Karpas-422 (cell line): Measurements from ENCODE around the gene KCNG3. TPM values are rescaled to one million over a fixed set of nuclear protein-coding genes. Genes with fewer than 3 reads are reported as not detected.
A peak's percentile ranks its signal among the peaks of the same experiment; 100 is the strongest.

ENCODE experiments used
- DNase-seq: peaks from one replicate; pipeline ENCODE4 v3.0.0-alpha.2; 2015
- H2AFZ ChIP-seq: fragments of 200-600 bp; sonication (generic); 2 replicates; pipeline ENCODE4 v1.6.1; 2014; ENCODE audit warnings: antibody characterized with exemption, low read length, mixed read lengths
- H3K27ac ChIP-seq: fragments of 200-600 bp; sonication (generic); 2 replicates; pipeline ENCODE4 v1.5.1; 2014; ENCODE audit warnings: mild to moderate bottlenecking, low read length, moderate library complexity
- H3K27me3 ChIP-seq: fragments of 200-600 bp; sonication (generic); 2 replicates; pipeline ENCODE4 v1.6.1; 2014; ENCODE audit warnings: low read length, mixed read lengths
- H3K36me3 ChIP-seq: fragments of 200-600 bp; sonication (generic); 2 replicates; pipeline ENCODE4 v1.6.1; 2014; ENCODE audit warnings: low read length, mixed read lengths; ENCODE audit not compliant: insufficient read depth
- H3K4me1 ChIP-seq: fragments of 200-600 bp; sonication (generic); 2 replicates; pipeline ENCODE4 v1.6.1; 2014; ENCODE audit warnings: mild to moderate bottlenecking, low read length, mixed read lengths
- H3K4me2 ChIP-seq: fragments of 200-600 bp; sonication (generic); 2 replicates; pipeline ENCODE4 v1.6.1; 2014; ENCODE audit warnings: low read length, low read depth, mild to moderate bottlenecking; ENCODE audit not compliant: poor library complexity, severe bottlenecking
- H3K4me3 ChIP-seq: fragments of 200-600 bp; sonication (generic); 2 replicates; pipeline ENCODE4 v1.5.1; 2014; ENCODE audit warnings: mild to moderate bottlenecking, antibody characterized with exemption, low read length, mixed read lengths
- H3K79me2 ChIP-seq: fragments of 200-600 bp; sonication (generic); 2 replicates; pipeline ENCODE4 v1.6.1; 2014; ENCODE audit warnings: mild to moderate bottlenecking, low read length, mixed read lengths
- H3K9ac ChIP-seq: fragments of 200-600 bp; sonication (generic); 2 replicates; pipeline ENCODE4 v1.6.0; 2014; ENCODE audit warnings: low read length
- H3K9me2 ChIP-seq: fragments of 200-600 bp; sonication (generic), shearing (Covaris generic); replicated peaks from 2 replicates; pipeline ENCODE4 v1.6.0; 2014; ENCODE audit warnings: mild to moderate bottlenecking, low read length, moderate library complexity; ENCODE audit not compliant: insufficient read depth
- H3K9me3 ChIP-seq: fragments of 300-700, 200-600 bp; sonication (generic); 2 replicates; pipeline ENCODE4 v1.6.1; 2014; ENCODE audit warnings: low read length, mixed read lengths
- H4K20me1 ChIP-seq: fragments of 200-600 bp; sonication (generic); 2 replicates; pipeline ENCODE4 v1.6.1; 2014; ENCODE audit warnings: mild to moderate bottlenecking, antibody characterized with exemption, low read length, low read depth; ENCODE audit not compliant: insufficient read depth
- total RNA-seq: library from RNA; depleted of rRNA; stranded (reverse); fragments of >200 nt; shearing (Covaris generic); gene quantifications from 2 replicates; pipeline ENCODE4 v1.2.3, GENCODE V29; 2014; ENCODE audit warnings: low replicate concordance; rRNA removed

KCNG3 gene
- not detected in 2 replicates for total RNA-seq

- Histone ChIP-seq H3K4me2 (peak within 1 kb of the TSS; percentile 89), H3K36me3 (no peaks in the 10 kb centered on the region), H4K20me1 (no peaks in the 10 kb centered on the region), H3K27me3 (no peaks in the 10 kb centered on the region), H3K4me1 (peaks cover 19% of the 10 kb centered on the region), H3K27ac (no peak within 1 kb of the TSS), H3K9me3 (no peaks in the 10 kb centered on the region), H3K4me3 (peak within 1 kb of the TSS; percentile 67), H3K79me2 (no peaks in the 10 kb centered on the region), H3K9me2 (no peaks in the 10 kb centered on the region), H2AFZ (peak within 1 kb of the TSS; percentile 98), H3K9ac (peak within 1 kb of the TSS; percentile 63)
- DNase-seq: no peak
Observed at GRCh38 chr2:42493468-42494354, at the start of gene KCNG3. KCNG3 (minus strand) TSS chr2:42493982; CDS start chr2:42493501, 481 bp downstream.

DNA sequence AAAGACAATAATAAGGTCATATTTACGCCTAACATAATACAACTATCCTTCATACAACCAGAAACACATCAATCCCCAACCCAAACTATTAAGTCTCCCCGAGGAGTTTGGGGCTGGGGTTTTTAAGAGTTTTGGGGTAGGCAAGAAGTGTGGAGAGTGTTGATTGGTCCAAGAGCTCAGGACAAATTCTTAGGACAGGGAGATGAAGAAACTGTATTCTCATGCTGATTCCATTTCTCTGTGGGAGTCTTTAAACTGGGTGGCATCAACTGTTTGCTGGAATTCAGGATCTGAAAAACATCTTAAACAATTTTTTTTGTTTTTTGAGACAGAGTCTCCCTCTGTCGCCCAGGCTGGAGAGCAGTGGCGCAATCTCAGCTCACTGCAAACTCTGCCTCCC, 49.1 kb upstream of the KCNG3 start:
- peaks cover 35% of the 10 kb centered on the region for H3K4me1 ChIP-seq

DNA sequence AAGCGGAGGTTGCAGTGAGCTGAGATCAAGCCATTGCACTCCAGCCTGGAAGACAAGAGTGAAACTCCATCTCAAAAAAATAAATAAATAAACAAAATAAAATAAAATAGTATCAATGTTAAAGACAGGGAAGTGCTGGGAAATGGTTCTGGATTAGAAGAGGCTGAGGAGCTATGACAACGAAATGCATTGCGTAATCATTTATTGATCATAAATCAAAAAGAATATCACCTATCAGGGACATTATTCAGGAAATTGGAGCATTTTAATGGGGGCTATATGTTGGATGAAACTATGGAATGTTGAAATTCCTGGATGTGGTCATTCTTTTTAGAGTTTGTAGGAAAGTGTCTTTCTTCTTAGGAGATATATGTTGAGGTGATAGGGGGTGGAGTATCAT, 43.7 kb upstream of the KCNG3 start:
- Histone ChIP-seq H2AFZ (no peak overlapping the region), H3K79me2 (no peaks in the 10 kb centered on the region), H4K20me1 (no peaks in the 10 kb centered on the region), H3K9me2 (no peaks in the 10 kb centered on the region), H3K9ac (no peak overlapping the region), H3K4me2 (no peak overlapping the region), H3K4me3 (no peak overlapping the region), H3K27me3 (no peaks in the 10 kb centered on the region), H3K36me3 (no peaks in the 10 kb centered on the region), H3K4me1 (no peaks in the 10 kb centered on the region), H3K9me3 (no peaks in the 10 kb centered on the region), H3K27ac (no peak overlapping the region)
- no peak for DNase-seq

More for the DNA sequence above, 49.1 kb upstream of the KCNG3 start:
- Histone ChIP-seq H4K20me1 (no peaks in the 10 kb centered on the region), H3K27ac (no peak overlapping the region), H3K9me2 (no peaks in the 10 kb centered on the region), H3K36me3 (no peaks in the 10 kb centered on the region), H2AFZ (no peak overlapping the region), H3K9me3 (no peaks in the 10 kb centered on the region), H3K4me3 (no peak overlapping the region), H3K9ac (no peak overlapping the region), H3K79me2 (no peaks in the 10 kb centered on the region), H3K4me2 (no peak overlapping the region), H3K27me3 (no peaks in the 10 kb centered on the region)
- DNase-seq: no peak

- H2AFZ ChIP-seq: no peak overlapping the region
- DNase-seq: no peak
- no peaks in the 10 kb centered on the region for H3K9me2 ChIP-seq
- no peak overlapping the region for H3K9ac ChIP-seq
- no peaks in the 10 kb centered on the region for H3K27me3 ChIP-seq
- H4K20me1 ChIP-seq: no peaks in the 10 kb centered on the region
- H3K36me3 ChIP-seq: no peaks in the 10 kb centered on the region
- H3K4me3 ChIP-seq: no peak overlapping the region
- H3K4me1 ChIP-seq: peaks cover 9% of the 10 kb centered on the region
- no peaks in the 10 kb centered on the region for H3K9me3 ChIP-seq
- H3K4me2 ChIP-seq: no peak overlapping the region
- H3K27ac ChIP-seq: no peak overlapping the region
- H3K79me2 ChIP-seq: no peaks in the 10 kb centered on the region
Observed at GRCh38 chr2:42532397-42532796, 38.6 kb upstream of the KCNG3 start.

DNA sequence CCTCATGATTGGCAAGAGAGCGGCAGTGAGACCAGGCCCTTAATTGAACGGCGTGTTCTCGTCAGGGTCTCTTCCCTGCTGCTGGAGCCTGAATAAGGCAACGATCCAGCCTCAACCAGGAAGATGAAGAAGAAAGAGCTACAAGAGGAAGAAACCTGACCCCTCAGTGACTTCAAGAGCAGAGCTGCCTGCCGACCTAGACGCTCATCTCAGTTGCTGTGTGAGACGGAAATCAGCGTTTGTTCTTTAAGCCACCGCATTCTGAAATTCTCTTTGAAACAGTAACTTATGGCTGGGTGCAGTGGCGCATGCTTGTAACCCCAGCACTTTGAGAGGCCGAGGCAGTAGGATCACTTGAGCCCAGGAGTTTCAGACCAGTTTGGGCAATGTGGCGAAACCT, 29.6 kb upstream of the KCNG3 start:
- no peaks in the 10 kb centered on the region for H3K9me3 ChIP-seq
- peaks cover 6% of the 10 kb centered on the region for H3K4me1 ChIP-seq
- H3K27ac ChIP-seq: no peak overlapping the region
- no peaks in the 10 kb centered on the region for H3K9me2 ChIP-seq
- H3K27me3 ChIP-seq: no peaks in the 10 kb centered on the region
- H3K4me3 ChIP-seq: no peak overlapping the region
- H3K4me2 ChIP-seq: no peak overlapping the region
- H2AFZ ChIP-seq: no peak overlapping the region
- no peaks in the 10 kb centered on the region for H3K79me2 ChIP-seq
- no peaks in the 10 kb centered on the region for H4K20me1 ChIP-seq
- H3K9ac ChIP-seq: no peak overlapping the region
- DNase-seq: no peak
- no peaks in the 10 kb centered on the region for H3K36me3 ChIP-seq

- Histone ChIP-seq H3K27me3 (no peaks in the 10 kb centered on the region), H3K79me2 (no peaks in the 10 kb centered on the region), H3K9me2 (no peaks in the 10 kb centered on the region), H3K9me3 (no peaks in the 10 kb centered on the region), H2AFZ (no peak overlapping the region), H3K4me3 (no peak overlapping the region), H3K4me2 (no peak overlapping the region), H4K20me1 (no peaks in the 10 kb centered on the region), H3K9ac (no peak overlapping the region), H3K36me3 (no peaks in the 10 kb centered on the region), H3K4me1 (peaks cover 6% of the 10 kb centered on the region), H3K27ac (no peak overlapping the region)
- no peak for DNase-seq
Observed at GRCh38 chr2:42522035-42522434, 28.3 kb upstream of the KCNG3 start.

- Histone ChIP-seq H2AFZ (no peak overlapping the region), H3K36me3 (no peaks in the 10 kb centered on the region), H3K9me2 (no peaks in the 10 kb centered on the region), H3K4me2 (no peak overlapping the region), H3K4me1 (peaks cover 11% of the 10 kb centered on the region), H3K79me2 (no peaks in the 10 kb centered on the region), H3K9ac (no peak overlapping the region), H3K9me3 (no peaks in the 10 kb centered on the region), H4K20me1 (no peaks in the 10 kb centered on the region), H3K27me3 (no peaks in the 10 kb centered on the region), H3K27ac (no peak overlapping the region), H3K4me3 (no peak overlapping the region)
- no peak for DNase-seq
Observed at GRCh38 chr2:42519624-42520023, 25.8 kb upstream of the KCNG3 start.

DNA sequence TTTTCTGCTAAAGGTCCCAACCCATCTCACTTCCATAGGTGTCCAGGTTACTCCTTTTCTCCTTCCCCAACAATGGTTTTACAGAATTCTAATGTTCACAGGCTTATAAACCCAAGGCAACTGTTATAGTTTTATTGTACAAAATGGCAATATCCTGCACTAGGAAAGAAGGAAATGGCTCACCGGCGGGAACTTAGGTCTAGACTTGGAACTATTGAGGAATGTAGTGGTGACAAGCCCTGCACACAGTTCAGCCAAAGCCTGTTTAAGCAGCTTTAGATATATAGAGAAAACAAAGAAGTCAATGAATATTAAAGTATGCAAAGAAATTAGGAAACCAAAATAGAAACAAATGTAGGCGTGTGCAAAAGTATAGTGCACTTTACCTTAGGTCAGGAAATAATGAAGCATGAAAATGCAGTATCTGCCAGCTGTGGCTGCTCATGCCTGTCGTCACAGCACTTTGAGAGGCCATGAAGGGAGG, 22.7 kb upstream of the KCNG3 start:
- no peaks in the 10 kb centered on the region for H3K27me3 ChIP-seq
- no peaks in the 10 kb centered on the region for H3K9me2 ChIP-seq
- DNase-seq: peak; percentile 37

More for the DNA sequence above, 22.7 kb upstream of the KCNG3 start:
- H3K27ac ChIP-seq: no peak overlapping the region
- H3K4me3 ChIP-seq: no peak overlapping the region
- no peaks in the 10 kb centered on the region for H4K20me1 ChIP-seq
- no peak overlapping the region for H2AFZ ChIP-seq
- H3K4me2 ChIP-seq: no peak overlapping the region
- H3K36me3 ChIP-seq: no peaks in the 10 kb centered on the region
- H3K9me3 ChIP-seq: no peaks in the 10 kb centered on the region
- no peaks in the 10 kb centered on the region for H3K79me2 ChIP-seq
- H3K4me1 ChIP-seq: peaks cover 8% of the 10 kb centered on the region
- no peak overlapping the region for H3K9ac ChIP-seq
